Measurements from ENCODE around the gene PRPH2.

PRPH2 gene

GRCh38 chr6:42722497-42722896 lies at the start of gene PRPH2:
PRPH2 (minus strand) TSS chr6:42722597; CDS start chr6:42722334, 263 bp downstream.
- DNase-seq (ENCODE audit: low read depth) = no peak

- DNase-seq (ENCODE audit: low read depth) = no peak
These were observed 49.3 kb upstream of the PRPH2 start for GRCh38 chr6:42771741-42772100.

GRCh38 chr6:42769836-42770235 lies 47.4 kb upstream of the PRPH2 start:
- DNase-seq (ENCODE audit: low read depth) = no peak

- no peak for DNase-seq (ENCODE audit: low read depth)
These were observed 46.7 kb upstream of the PRPH2 start for GRCh38 chr6:42769051-42769450.

- DNase-seq (ENCODE audit: low read depth) = no peak
These were observed 43.8 kb upstream of the PRPH2 start for GRCh38 chr6:42766163-42766670.

- DNase-seq (ENCODE audit: low read depth) = no peak
These were observed 42.7 kb upstream of the PRPH2 start for GRCh38 chr6:42764911-42765648.

- no peak for DNase-seq (ENCODE audit: low read depth)
These were observed 40.6 kb upstream of the PRPH2 start for GRCh38 chr6:42762950-42763349.

GRCh38 chr6:42762426-42762859 lies 40.0 kb upstream of the PRPH2 start:
- no peak for DNase-seq (ENCODE audit: low read depth)

- no peak for DNase-seq (ENCODE audit: low read depth)
These were observed 39.1 kb upstream of the PRPH2 start for GRCh38 chr6:42761287-42762067.

- DNase-seq (ENCODE audit: low read depth) = no peak
These were observed 36.5 kb upstream of the PRPH2 start for GRCh38 chr6:42758756-42759430.

- no peak for DNase-seq (ENCODE audit: low read depth)
These were observed 34.3 kb upstream of the PRPH2 start for GRCh38 chr6:42756722-42757121.

- DNase-seq (ENCODE audit: low read depth) = no peak
These were observed 32.4 kb upstream of the PRPH2 start for GRCh38 chr6:42754759-42755158.

GRCh38 chr6:42751055-42751454 lies 28.7 kb upstream of the PRPH2 start:
- DNase-seq (ENCODE audit: low read depth) = no peak

GRCh38 chr6:42748203-42748898 lies 26.0 kb upstream of the PRPH2 start:
- no peak for DNase-seq (ENCODE audit: low read depth)

- DNase-seq (ENCODE audit: low read depth) = peak; percentile 71
These were observed 24.3 kb upstream of the PRPH2 start for GRCh38 chr6:42746463-42747391.

- DNase-seq (ENCODE audit: low read depth) = peak; percentile 88
These were observed 23.5 kb upstream of the PRPH2 start, which contains the start of gene TBCC for GRCh38 chr6:42745640-42746462. TBCC (minus strand) TSS chr6:42746103; CDS start chr6:42746073, 30 bp downstream.

- peak; percentile 4 for DNase-seq (ENCODE audit: low read depth)
These were observed 22.8 kb upstream of the PRPH2 start for GRCh38 chr6:42745083-42745639.

GRCh38 chr6:42744351-42744893 lies 22.0 kb upstream of the PRPH2 start:
- no peak for DNase-seq (ENCODE audit: low read depth)
